GM12873 (cell line): ENCODE data around the gene CSNK1A1.

ENCODE experiments used
- CTCF ChIP-seq: IDR thresholded peaks from 2 replicates; pipeline ENCODE4 v1.5.1; 2012; ENCODE audit warnings: low read depth, mild to moderate bottlenecking, moderate library complexity, low read length, control low read depth; ENCODE audit not compliant: insufficient read depth; ENCODE audit errors: missing control alignments

Gene CSNK1A1

DNA sequence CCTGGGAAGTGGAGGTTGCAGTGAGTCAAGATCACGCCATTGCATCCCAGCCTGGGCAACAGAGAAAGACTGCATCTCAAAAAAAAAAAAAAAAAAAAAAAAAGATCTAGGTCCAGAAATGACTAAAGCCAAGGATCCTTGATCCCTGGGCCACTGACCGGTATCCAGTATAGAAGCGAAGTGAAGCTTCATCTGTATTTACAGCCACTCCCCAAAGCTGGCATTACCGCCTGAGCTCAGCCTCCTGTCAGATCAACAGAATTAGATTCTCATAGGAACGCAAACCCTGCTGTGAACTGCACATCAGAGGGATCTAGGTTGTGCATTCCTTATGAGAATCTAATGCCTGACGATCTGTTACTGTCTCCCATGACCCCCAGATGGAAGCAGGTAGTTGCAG lies 9.3 kb downstream of the CSNK1A1 start:
- no peak for TF ChIP-seq CTCF

GRCh38 chr5:149540089-149540488 lies 11.2 kb downstream of the CSNK1A1 start:
- no peak for TF ChIP-seq CTCF

DNA sequence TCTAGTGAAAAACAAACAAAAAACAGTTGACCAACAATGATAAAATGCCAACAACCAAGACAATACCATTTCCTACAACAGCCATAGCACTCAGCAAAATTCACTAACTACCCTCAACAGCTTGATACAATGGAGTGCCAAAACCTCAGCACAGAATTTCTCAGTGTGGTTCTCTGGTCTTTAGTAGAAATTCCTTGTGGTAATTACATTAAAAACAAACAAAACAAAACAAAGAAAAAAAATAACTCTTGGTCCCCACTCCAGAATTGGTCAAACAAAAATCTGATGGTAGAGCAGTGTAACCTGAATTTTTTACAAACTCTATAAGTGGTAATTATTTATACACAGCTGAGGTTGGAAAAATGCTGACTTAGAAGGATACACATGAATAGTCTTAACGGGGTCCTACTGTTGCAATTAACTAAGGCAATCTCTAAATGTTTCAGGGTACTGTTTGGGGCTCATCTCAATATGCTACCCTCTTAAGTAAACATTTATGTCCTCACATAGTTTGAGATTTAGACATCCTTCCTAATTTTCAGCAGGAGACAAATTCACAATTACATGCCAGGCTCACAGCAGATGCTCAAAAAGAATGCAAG lies 13.8 kb downstream of the CSNK1A1 start:
- TF ChIP-seq CTCF = no peak

- no peak for TF ChIP-seq CTCF
Observed at GRCh38 chr5:149532413-149532812, 18.8 kb downstream of the CSNK1A1 start.

DNA sequence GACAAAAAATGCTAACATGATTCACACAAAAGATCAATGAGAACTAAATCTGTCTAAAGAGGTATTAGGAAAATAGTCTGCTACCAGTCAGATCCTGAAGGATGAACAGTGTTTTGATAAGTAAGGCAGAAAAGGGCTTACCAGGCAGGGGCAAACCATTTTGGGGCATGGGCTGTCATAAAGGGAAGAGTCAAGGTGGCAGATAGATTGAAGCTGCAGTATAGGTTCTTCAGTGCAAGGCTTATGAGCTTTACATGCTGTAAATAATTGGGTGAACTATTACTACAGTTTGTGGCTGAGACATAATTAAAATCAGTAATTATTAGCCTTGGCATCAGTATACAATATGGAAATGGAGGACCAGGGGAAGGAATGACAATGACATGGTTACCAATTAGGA lies 21.8 kb downstream of the CSNK1A1 start:
- no peak for TF ChIP-seq CTCF

DNA sequence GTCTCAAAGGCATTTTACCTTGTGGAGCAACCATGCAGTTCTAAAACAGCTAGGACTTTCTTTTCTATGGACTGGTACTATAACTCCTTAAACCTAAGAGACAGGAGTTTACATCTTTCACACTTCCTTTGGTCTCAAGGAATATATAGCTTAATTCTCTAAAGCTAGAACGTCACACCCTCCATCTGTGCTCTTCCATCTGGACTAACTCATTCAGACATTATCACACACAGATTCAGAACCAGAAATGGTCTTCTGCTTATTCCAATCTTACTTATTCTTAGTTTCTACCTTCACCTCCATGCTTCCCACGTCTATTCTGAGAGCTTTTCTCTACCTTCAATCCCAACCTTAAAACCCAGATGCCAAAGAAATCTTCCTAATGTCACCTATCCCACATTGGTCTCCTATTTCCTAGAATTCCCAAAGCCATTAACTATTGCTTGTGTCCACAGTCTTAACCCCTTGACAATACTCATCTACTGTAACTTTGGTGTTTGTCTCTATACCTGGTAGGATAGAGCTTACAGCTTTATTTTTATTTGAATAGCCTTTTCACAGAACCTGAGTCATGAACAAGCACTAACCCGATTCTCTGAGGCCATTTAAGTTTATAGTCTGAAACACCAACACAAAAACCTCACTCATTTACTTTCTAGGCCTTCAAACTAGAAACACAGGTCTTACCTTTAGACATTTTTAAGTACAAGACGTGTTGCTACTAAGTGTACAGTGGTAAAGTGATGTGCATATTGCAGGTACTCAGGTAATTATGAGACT lies 22.8 kb downstream of the CSNK1A1 start:
- no peak for TF ChIP-seq CTCF

GRCh38 chr5:149526845-149527590 lies 24.2 kb downstream of the CSNK1A1 start:
- no peak for TF ChIP-seq CTCF
